SJCRH30 (cell line): ENCODE data around the gene AGMAT. TPM values are rescaled to one million over a fixed set of nuclear protein-coding genes. Genes with fewer than 3 reads are reported as not detected.

ENCODE experiments used
- DNase-seq, 2 experiments: peaks; one replicate each; pipeline ENCODE4 v3.0.0-alpha.2; 2015 to 2020
- H3K27ac ChIP-seq: fragments of 250-450 bp; sonication (Bioruptor Pico); 2 replicates; pipeline ENCODE4 v1.5.1; 2020; ENCODE audit warnings: mild to moderate bottlenecking, moderate library complexity
- H3K27me3 ChIP-seq: fragments of 250-450 bp; sonication (Bioruptor Pico); 2 replicates; pipeline ENCODE4 v1.5.1; 2020; ENCODE audit warnings: mild to moderate bottlenecking, moderate library complexity
- H3K36me3 ChIP-seq: fragments of 250-450 bp; sonication (Bioruptor Pico); 2 replicates; pipeline ENCODE4 v1.5.1; 2020; ENCODE audit warnings: mild to moderate bottlenecking, moderate library complexity
- H3K4me1 ChIP-seq: fragments of 250-450 bp; sonication (Bioruptor Pico); 2 replicates; pipeline ENCODE4 v1.5.1; 2020; ENCODE audit warnings: mild to moderate bottlenecking, moderate library complexity
- H3K4me3 ChIP-seq: fragments of 250-450 bp; sonication (Bioruptor Pico); 2 replicates; pipeline ENCODE4 v1.5.1; 2020; ENCODE audit warnings: mild to moderate bottlenecking, moderate library complexity
- H3K9me3 ChIP-seq: fragments of 250-450 bp; sonication (Bioruptor Pico); replicated peaks from 2 replicates; pipeline ENCODE4 v1.5.1; 2020; ENCODE audit warnings: mild to moderate bottlenecking, moderate library complexity
- total RNA-seq: library from RNA; depleted of rRNA; stranded (reverse); fragments of >200 nt; shearing (Covaris generic); gene quantifications from 2 replicates; pipeline ENCODE4 v1.2.3, GENCODE V29; 2014

The AGMAT gene
- total RNA-seq, 1 experiment from 2014 or later = not detected

DNA sequence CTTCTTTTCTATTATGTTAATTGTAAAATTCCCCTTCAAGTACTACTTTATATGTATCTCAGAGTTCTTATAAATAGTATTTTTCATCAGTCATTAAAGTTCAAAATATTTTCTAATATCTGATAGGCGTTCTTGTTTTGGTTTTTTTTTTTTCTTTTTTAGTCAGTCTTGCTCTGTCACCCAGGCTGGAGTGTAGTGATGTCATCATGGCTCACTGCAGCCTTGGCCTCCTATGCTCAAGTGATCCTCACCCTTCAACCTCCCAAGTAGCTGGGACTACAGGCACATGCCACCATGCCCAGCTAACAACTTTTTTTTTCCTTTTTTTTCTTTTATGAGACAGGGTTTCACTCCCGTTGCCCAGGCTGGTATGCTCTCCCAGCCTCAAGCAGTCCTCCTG lies 27.3 kb downstream of the AGMAT start:
- H3K36me3 ChIP-seq = peaks cover 21% of the 10 kb centered on the region
- H3K4me3 ChIP-seq = no peak overlapping the region
- no peak overlapping the region for H3K27ac ChIP-seq
- no peaks in the 10 kb centered on the region for H3K27me3 ChIP-seq
- H3K4me1 ChIP-seq = no peaks in the 10 kb centered on the region
- no peaks in the 10 kb centered on the region for H3K9me3 ChIP-seq
- no peak for DNase-seq

DNA sequence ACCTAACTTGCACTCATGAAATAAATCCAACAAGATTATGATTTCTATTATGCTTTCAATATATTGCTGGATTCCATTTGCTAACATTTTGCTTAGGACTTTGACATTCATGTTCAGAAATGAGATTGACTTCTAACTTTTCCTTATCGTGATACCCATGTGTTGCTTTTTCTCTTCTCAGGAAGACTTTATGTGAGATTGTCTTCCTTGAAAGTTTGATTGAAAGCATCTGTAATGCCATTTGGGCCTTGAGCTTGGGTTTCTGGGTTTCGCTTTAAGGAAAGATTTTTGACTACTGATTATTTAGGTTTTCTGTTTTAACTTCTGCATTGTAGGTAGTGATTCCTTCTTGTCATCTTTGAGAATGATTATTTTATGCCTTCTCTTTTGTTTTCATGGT lies 27.8 kb downstream of the AGMAT start:
- no peaks in the 10 kb centered on the region for H3K4me1 ChIP-seq
- DNase-seq = no peak
- H3K27me3 ChIP-seq = no peaks in the 10 kb centered on the region
- H3K36me3 ChIP-seq = peaks cover 16% of the 10 kb centered on the region
- H3K27ac ChIP-seq = no peak overlapping the region
- no peaks in the 10 kb centered on the region for H3K9me3 ChIP-seq
- H3K4me3 ChIP-seq = no peak overlapping the region

DNA sequence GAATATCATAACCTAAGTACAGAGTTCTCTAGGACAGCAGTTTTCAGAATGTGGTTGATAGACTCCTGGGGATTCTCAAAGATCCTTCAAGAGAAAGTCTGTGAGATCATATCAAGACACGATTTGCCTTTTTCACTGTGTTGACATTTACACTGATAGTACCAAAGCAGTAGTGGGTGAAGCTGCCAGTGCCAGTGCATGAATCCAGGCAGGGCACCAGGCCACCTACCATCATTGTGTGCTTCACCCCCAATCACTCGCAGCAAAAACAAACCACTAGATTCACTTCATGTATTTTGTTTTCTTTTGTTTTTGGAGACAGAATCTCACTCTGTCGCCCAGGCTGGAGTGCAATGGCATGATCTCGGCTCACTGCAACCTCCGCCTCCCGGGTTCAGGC lies 34.3 kb downstream of the AGMAT start:
- H3K9me3 ChIP-seq = no peaks in the 10 kb centered on the region
- no peak overlapping the region for H3K4me3 ChIP-seq
- DNase-seq = no peak
- no peaks in the 10 kb centered on the region for H3K4me1 ChIP-seq
- no peak overlapping the region for H3K27ac ChIP-seq
- H3K27me3 ChIP-seq = no peaks in the 10 kb centered on the region
- H3K36me3 ChIP-seq = peaks cover 19% of the 10 kb centered on the region

DNA sequence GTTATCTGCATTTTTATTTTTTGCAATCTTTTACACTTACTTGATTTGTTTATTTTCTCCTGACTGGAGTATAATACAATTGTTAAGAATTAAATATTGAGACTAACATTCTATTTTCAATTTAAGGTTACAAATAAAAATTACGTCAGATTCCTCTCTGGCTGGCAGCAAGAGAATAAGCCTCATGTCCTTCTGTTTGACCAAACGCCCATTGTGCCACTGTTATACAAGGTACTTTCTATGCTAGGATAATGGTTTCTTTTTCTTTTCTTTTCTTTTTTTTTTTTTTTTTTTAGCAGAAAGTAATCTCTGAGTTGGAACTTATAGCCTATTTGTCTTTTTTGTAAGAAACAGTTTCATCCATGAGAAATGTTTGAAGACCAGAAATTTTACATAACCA lies 38.2 kb downstream of the AGMAT start:
- Histone ChIP-seq H3K27ac (no peak overlapping the region), H3K36me3 (peaks cover 30% of the 10 kb centered on the region), H3K4me1 (no peaks in the 10 kb centered on the region), H3K4me3 (no peak overlapping the region), H3K27me3 (no peaks in the 10 kb centered on the region), H3K9me3 (no peaks in the 10 kb centered on the region)
- no peak for DNase-seq

DNA sequence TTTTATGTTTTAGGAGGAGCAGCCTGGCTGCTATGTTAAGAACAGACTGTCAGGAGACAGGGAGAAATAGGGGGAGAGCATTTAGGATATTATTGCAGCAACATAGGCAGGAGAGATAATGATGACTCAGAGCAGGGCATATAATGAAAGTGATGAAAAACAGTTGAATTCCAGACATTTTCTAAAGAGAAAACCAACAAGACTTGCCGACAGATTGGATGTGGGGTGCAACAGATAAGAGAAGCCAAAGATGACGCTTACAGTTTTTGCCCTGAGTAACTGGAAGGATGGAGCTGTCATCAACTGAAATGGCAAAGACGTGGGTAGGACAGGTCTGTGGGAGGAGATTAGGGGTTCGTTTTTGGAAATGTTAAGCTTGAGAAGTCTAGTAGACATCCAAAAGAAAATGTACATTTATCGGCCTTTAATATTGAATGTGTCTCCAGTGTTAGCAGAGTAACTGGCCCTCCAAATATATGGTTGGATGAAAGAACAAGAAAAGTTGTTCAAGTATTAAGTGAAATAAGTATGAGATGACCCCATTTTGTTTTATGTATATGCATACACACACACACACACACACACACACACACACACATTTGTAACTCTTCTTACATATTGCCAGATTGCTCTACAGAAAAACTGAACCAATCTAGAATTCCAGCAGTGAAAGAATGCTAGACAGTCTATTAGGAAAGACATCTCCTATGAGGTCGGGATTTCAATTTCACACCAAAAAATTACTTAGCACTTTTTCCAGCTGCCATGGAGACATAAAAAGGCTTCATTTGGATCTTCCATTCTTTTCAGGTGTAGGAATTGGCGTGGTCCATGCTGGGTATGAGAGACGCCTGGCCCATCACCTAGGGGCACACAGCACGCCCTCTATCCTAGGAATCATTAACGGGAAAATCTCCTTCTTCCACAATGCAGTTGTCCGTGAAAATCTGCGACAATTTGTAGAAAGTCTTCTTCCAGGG lies 41.0 kb downstream of the AGMAT start:
- H3K36me3 ChIP-seq = peaks cover 32% of the 10 kb centered on the region
- no peak overlapping the region for H3K27ac ChIP-seq
- H3K4me1 ChIP-seq = no peaks in the 10 kb centered on the region
- H3K4me3 ChIP-seq = no peak overlapping the region
- DNase-seq = no peak
- no peaks in the 10 kb centered on the region for H3K9me3 ChIP-seq
- H3K27me3 ChIP-seq = no peaks in the 10 kb centered on the region

DNA sequence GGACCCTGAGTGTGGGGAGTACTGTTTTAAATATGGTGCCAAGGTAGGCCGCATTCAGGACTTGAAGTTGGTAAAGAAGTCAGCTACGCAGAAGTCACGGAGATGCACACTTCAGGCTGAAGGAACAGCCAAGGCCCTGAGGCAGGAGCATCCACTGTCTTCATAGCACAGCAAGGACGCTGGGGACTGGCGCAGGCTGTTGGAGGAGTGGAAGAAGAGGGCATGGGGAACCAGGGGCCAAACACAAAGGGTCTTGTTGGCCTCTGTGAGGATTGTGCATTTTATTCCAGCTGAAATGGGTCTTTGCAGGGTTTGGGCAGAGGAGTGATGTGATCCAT lies 41.6 kb downstream of the AGMAT start:
- no peak for DNase-seq
- H3K27me3 ChIP-seq = no peaks in the 10 kb centered on the region
- no peaks in the 10 kb centered on the region for H3K4me1 ChIP-seq
- H3K27ac ChIP-seq = no peak overlapping the region
- peaks cover 27% of the 10 kb centered on the region for H3K36me3 ChIP-seq
- H3K4me3 ChIP-seq = no peak overlapping the region
- H3K9me3 ChIP-seq = no peaks in the 10 kb centered on the region

DNA sequence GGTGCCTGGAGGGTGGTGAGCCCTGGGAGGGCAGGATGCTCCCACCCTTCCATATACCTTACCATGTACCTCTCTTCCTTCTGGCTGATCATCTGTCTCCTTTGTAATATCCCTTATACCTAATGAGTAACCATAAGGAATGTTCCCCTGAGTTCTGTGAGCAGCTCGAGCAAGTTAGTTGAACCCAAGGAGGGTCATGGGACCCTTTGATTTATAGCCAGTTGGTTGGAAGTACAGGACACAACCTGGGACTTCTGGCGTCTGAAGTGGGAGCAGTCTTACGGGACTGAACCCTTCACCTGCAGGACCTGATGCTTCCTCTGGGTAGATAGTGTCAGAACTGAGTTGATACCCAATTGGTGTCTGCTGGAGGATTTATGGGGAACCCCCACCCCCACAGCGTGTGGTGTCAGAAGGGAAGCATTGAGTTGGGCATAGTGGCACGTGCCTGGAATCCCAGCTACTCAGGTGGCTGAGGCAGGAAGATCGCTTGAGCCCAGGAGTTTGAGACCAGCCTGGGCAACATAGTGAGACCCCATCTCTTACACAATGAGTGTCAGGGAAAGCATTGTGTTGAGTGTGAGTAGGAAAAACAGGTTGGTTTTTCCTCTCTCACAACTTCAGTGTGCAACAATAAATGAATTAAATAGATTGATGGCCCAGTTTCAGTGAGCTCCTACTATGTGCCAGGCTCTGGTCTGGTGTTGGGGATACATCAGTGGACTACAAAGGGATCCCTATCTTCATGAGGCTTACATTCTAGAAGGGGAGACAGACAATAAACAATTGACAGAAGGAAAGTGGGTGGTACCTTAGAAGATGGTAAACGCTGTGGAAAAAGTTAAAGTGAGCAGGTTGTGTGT lies 42.2 kb downstream of the AGMAT start:
- DNase-seq = no peak
- H3K27me3 ChIP-seq = no peaks in the 10 kb centered on the region
- H3K4me1 ChIP-seq = no peaks in the 10 kb centered on the region
- H3K36me3 ChIP-seq = peaks cover 22% of the 10 kb centered on the region
- H3K9me3 ChIP-seq = no peaks in the 10 kb centered on the region
- H3K4me3 ChIP-seq = no peak overlapping the region
- no peak overlapping the region for H3K27ac ChIP-seq

DNA sequence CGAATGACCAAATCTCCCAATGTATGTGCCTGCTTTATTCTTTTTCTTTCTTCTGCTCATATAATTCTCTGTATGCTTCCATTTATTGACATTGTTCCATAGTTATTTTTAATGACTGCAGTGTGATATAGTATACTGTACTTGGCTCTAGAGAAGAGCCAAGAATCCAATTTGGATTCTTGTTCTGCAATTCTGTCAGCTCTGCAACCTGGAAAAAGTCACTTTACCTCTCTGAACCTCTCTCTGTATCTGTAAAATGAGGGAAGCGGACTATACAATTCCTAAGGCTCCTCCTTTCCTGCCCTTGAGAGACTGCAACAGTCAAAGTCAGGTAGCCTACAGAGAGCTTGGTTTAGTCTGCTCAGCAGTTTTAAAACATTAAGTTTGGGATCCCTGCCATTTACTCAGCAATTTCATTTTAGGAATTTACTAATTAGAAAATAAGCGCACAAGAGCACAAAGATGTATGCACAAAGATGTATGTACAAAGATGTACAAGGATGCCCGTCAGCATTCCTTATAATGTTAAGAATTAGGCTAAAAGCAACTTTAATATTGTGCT lies 43.5 kb downstream of the AGMAT start:
- Histone ChIP-seq H3K4me1 (no peaks in the 10 kb centered on the region), H3K36me3 (peaks cover 32% of the 10 kb centered on the region), H3K27me3 (no peaks in the 10 kb centered on the region), H3K27ac (no peak overlapping the region), H3K9me3 (no peaks in the 10 kb centered on the region), H3K4me3 (no peak overlapping the region)
- no peak for DNase-seq

DNA sequence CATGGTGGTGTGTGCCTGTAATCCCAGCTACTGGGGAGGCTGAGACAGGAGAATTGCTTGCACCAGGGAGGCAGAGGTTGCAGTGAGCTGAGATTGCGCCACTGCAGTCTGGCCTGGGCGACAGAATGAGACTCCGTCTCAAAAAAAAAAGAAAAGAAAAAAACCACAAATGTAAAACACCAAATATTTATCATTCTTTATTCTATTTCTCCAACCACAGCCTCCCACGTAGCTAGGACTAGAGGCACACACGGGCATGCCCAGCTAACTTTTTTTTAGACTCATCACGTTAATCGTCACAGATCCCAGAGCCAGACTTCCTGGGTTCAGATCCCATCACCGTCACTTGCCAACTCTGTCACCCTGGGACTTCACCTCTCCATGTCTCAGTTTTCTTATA lies 44.7 kb downstream of the AGMAT start:
- H3K36me3 ChIP-seq = peaks cover 34% of the 10 kb centered on the region
- H3K27ac ChIP-seq = no peak overlapping the region
- no peaks in the 10 kb centered on the region for H3K27me3 ChIP-seq
- no peaks in the 10 kb centered on the region for H3K9me3 ChIP-seq
- no peak overlapping the region for H3K4me3 ChIP-seq
- no peaks in the 10 kb centered on the region for H3K4me1 ChIP-seq
- DNase-seq = no peak

DNA sequence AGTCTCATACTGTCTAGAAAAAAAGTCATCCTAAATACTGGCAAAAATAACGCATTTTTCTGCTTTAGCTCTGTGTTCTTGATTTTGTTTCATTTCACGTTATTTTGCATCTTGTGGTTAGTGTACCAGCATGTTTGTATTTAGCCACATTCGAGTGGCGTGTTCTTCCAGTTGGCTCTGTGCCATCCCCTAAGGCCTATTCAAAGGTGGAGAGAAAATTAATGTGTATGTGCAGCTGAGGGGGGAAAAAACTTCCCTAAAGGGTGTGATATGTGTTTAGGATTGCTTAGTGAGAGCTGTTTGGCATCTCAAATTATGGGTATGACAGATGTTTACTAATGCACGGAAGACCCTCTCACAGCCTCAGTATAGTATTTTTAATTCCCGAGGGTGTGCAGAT lies 46.1 kb downstream of the AGMAT start:
- no peaks in the 10 kb centered on the region for H3K9me3 ChIP-seq
- H3K4me3 ChIP-seq = no peak overlapping the region
- peaks cover 26% of the 10 kb centered on the region for H3K36me3 ChIP-seq
- no peaks in the 10 kb centered on the region for H3K4me1 ChIP-seq
- H3K27me3 ChIP-seq = no peaks in the 10 kb centered on the region
- H3K27ac ChIP-seq = no peak overlapping the region
- peak; percentile 34 to 53 for DNase-seq

DNA sequence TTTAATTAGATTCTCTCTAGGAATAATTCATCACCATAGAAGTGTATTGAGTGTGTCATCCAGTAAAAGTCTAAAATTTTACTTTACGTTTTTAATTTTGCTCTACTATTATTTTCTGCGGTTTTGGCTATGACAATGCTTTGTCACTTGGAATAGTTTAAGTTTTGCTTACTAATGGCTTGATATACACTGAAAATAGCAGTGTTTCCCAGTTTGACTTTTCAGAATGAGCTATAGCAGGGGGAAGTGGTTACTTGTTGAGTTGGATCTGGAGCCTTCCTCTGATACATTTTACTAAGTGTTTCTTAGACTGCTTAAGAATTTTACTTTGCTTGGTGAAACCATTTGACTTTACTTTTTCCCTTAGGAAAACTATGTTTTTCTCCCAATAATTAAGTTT lies 53.2 kb downstream of the AGMAT start:
- H3K4me3 ChIP-seq = no peak overlapping the region
- no peak for DNase-seq
- H3K9me3 ChIP-seq = no peaks in the 10 kb centered on the region
- H3K36me3 ChIP-seq = peaks cover 8% of the 10 kb centered on the region
- H3K27me3 ChIP-seq = no peaks in the 10 kb centered on the region
- peaks cover 6% of the 10 kb centered on the region; the same call in 1 of the 2 replicates for H3K4me1 ChIP-seq
- H3K27ac ChIP-seq = no peak overlapping the region

DNA sequence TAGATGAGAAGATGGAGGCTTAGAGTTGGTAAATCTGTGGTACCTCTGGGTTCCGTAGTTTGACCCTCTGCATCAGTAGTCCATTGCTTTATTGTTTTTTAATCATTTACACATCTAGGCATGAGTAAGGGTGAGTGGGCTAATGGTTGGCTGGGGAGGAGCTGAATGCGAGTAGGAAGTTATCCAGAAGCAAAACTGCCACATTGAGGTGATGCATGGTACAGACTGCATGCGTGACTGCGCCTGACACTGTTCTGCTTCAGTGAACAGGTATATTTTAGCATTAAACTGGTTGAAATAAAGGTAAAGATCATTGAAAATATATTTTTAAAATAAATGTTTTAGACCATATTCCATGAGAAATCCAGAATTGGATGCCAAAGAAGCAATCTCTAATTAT lies 53.8 kb downstream of the AGMAT start:
- DNase-seq = no peak
- peaks cover 2% of the 10 kb centered on the region; the same call in 1 of the 2 replicates for H3K36me3 ChIP-seq
- no peak overlapping the region for H3K27ac ChIP-seq
- H3K4me1 ChIP-seq = peaks cover 6% of the 10 kb centered on the region; the same call in 1 of the 2 replicates
- H3K27me3 ChIP-seq = no peaks in the 10 kb centered on the region
- no peak overlapping the region for H3K4me3 ChIP-seq
- no peaks in the 10 kb centered on the region for H3K9me3 ChIP-seq

DNA sequence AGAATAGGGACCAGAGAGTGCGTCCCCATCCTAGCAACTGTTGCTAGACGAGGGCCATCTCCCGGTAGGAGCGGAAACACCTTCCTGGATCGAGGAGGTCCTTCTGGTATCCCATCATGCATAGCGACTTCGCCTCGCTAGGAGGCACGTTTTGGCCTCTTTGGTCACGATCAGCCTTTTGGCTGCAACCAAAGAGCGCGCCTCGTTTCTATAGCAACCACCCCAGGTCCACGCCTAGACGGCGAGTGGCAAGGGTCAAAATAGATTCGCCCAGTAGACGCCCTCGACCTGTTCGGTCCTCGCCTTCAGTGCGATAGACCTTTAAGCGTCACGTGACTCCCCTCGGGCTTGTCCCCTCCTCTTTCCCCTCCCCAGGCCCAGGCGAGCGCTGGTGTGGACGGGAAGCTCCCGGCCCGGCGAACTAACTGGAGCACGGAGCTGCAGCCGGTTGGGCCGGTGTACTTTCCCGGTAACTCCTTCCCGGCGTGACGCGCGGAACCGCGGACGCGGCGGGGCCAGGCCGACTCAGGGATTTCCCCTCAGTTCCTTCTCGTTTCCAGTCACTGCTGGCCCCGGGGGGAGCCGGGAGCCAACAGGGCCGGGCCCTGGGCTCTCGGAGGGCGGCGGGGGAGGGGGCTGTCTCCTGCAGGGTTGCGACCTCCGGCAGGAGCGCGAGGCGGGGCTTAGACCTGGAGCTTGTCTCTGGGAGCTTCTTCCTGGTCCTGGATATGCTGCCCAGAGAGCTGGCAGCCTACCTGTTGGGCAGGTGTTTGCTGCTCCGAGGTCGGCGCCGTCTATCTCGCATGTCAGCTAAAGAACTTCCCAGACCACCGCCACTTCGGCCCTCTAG lies 58.1 kb downstream of the AGMAT start, which contains the start of gene DNAJC16:
Gene DNAJC16, plus strand, starts transcription at position 359 of the 850 bp plus-strand sequence. CDS start 2,258 bp downstream, outside the sequence.
- Histone ChIP-seq H3K4me3 (peak within 1 kb of the TSS; percentile 85), H3K27me3 (no peaks in the 10 kb centered on the region), H3K27ac (peak within 1 kb of the TSS; percentile 37; the same call in 1 of the 2 replicates), H3K9me3 (no peaks in the 10 kb centered on the region), H3K4me1 (peaks cover 13% of the 10 kb centered on the region; the same call in 1 of the 2 replicates), H3K36me3 (no peaks in the 10 kb centered on the region)
- DNase-seq = peak; percentile 100

DNA sequence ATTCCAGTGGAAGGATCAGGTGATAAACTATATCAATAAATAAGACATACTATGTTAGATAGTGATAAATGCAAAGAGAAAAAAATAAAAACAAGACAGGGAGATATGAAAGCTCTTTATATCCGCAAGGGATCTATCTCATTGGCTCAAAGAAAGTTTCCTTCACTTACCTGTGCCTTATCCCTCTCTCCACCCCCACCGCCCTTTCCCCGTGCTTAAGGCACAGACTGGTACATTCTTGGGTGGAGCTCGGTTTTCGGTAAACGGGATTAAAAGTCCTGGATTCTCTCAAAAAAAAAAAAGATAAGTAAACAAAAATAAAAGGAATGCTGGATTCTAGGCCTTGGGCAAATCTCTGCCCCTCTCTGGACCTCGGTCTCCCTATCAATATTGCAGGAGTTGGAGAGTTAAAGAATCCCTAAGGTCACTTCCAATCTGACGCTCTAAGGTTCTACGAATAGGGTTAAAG lies 58.8 kb downstream of the AGMAT start:
- H3K9me3 ChIP-seq = no peaks in the 10 kb centered on the region
- H3K27me3 ChIP-seq = no peaks in the 10 kb centered on the region
- no peaks in the 10 kb centered on the region for H3K36me3 ChIP-seq
- no peak overlapping the region for H3K27ac ChIP-seq
- no peak for DNase-seq
- H3K4me1 ChIP-seq = peaks cover 13% of the 10 kb centered on the region; the same call in 1 of the 2 replicates
- H3K4me3 ChIP-seq = peak overlapping the region; percentile 85
